Fibroblast of the aortic adventitia (primary cell): Measurements from ENCODE around the gene NUDT8. TPM values are rescaled to one million over a fixed set of nuclear protein-coding genes. Genes with fewer than 3 reads are reported as not detected.
A peak's percentile ranks its signal among the peaks of the same experiment; 100 is the strongest.
"Not testable (repeated sequence)": the region's sequence is repeated elsewhere in the genome, so short reads cannot be mapped to it uniquely, and the experiment has no call there.

Source experiments
- DNase-seq: peaks from one replicate; pipeline ENCODE4 v3.0.0-alpha.2; 2010; ENCODE audit warnings: low read depth
- H3K4me3 ChIP-seq: 2 replicates; pipeline ENCODE4 v1.5.1; 2011; ENCODE audit warnings: low read depth, mild to moderate bottlenecking, control low read depth, low read length, moderate library complexity
- CTCF ChIP-seq: IDR thresholded peaks from 2 replicates; pipeline ENCODE4 v1.5.1; 2011; ENCODE audit warnings: mild to moderate bottlenecking, low read length, control low read depth, inconsistent platforms; ENCODE audit not compliant: insufficient read depth
- total RNA-seq: library from RNA; depleted of rRNA; stranded (reverse); fragments of >200 nt; gene quantifications from 2 replicates; pipeline ENCODE4 v1.2.3, GENCODE V29; 2012; ENCODE audit warnings: low replicate concordance

The NUDT8 gene
- total RNA-seq, 1 donor = 8.4 TPM

GRCh38 chr11:67630228-67630942 is 648 bp upstream of the NUDT8 start:
- H3K4me3 ChIP-seq = peak overlapping the region; percentile 75
- peak; percentile 75 for TF ChIP-seq CTCF

GRCh38 chr11:67628710-67629385 is 889 bp downstream of the NUDT8 start:
- DNase-seq = no peak
- TF ChIP-seq CTCF = no peak
- H3K4me3 ChIP-seq = peak overlapping the region; percentile 67

More at GRCh38 chr11:67630228-67630942, 648 bp upstream of the NUDT8 start:
- DNase-seq = peak; percentile 95

- DNase-seq = no peak
- no peak overlapping the region for H3K4me3 ChIP-seq
Observed at GRCh38 chr11:67627812-67628624, 1.7 kb downstream of the NUDT8 start.

GRCh38 chr11:67627441-67627811 is 2.3 kb downstream of the NUDT8 start:
- no peak overlapping the region for H3K4me3 ChIP-seq
- TF ChIP-seq CTCF = no peak
- no peak for DNase-seq

More at GRCh38 chr11:67627812-67628624, 1.7 kb downstream of the NUDT8 start:
- no peak for TF ChIP-seq CTCF

- no peak for TF ChIP-seq CTCF
- no peak for DNase-seq
- no peak overlapping the region for H3K4me3 ChIP-seq
Observed at GRCh38 chr11:67626970-67627369, 2.8 kb downstream of the NUDT8 start.

GRCh38 chr11:67626131-67626833 is 3.5 kb downstream of the NUDT8 start:
- not testable (repeated sequence) for H3K4me3 ChIP-seq, DNase-seq

- DNase-seq, H3K4me3 ChIP-seq: not testable (repeated sequence)
Observed at GRCh38 chr11:67623795-67624194, 5.9 kb downstream of the NUDT8 start.

- H3K4me3 ChIP-seq, DNase-seq: not testable (repeated sequence)
Observed at GRCh38 chr11:67622905-67623304, 6.8 kb downstream of the NUDT8 start.

GRCh38 chr11:67621928-67622327 is 7.8 kb downstream of the NUDT8 start:
- not testable (repeated sequence) for DNase-seq, H3K4me3 ChIP-seq

- not testable (repeated sequence) for H3K4me3 ChIP-seq, DNase-seq
Observed at GRCh38 chr11:67620621-67621020, 9.1 kb downstream of the NUDT8 start.
